ENCODE data around the gene PARVA.
"Not testable (repeated sequence)": the region's sequence is repeated elsewhere in the genome, so short reads cannot be mapped to it uniquely, and the experiment has no call there.

PARVA gene

DNA sequence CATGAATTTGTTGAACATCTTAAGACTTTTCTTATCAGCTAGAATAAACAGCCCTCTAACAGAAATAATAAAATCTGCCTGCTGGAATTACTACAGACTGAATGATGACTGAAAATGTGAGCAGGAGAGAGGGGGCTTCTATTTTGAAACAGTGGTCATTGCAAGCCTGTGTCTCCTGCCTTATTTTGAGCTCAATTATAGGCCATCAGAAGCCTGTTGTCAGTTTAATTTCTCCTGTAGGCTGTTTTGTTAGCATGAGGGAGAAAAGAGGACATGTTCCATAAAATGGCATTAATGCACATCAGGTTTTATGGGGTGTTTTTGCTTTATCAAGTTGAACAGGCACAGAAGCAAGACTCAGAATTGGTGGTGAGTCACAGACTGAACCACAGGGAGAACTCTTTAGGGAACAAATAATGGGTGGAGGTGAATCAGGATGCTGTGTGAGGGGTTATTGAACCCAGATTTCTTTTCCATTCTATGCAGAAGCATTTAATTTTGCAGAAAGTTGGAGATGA lies 129.1 kb downstream of the PARVA start:
- DNase-seq, result no peak

DNA sequence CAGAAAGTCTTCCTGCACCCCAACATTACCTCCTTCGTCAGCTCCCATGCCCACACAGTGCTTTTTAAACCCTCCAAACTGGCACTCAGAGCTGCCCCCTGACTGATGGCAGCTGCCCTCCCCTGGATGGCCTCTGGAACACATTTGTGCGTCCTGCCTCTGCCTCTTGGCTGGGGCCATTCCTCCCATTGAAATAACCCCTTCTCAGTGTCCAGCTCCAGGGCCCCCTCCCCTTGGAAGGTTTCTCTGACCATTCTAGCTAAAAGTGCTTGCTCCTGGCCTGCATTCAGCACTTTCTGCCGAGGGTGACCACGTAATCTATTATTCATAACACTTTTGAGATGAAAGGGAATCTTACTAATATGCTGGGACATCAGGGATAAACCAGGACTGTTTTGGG lies 130.0 kb downstream of the PARVA start:
- no peak for DNase-seq

DNA sequence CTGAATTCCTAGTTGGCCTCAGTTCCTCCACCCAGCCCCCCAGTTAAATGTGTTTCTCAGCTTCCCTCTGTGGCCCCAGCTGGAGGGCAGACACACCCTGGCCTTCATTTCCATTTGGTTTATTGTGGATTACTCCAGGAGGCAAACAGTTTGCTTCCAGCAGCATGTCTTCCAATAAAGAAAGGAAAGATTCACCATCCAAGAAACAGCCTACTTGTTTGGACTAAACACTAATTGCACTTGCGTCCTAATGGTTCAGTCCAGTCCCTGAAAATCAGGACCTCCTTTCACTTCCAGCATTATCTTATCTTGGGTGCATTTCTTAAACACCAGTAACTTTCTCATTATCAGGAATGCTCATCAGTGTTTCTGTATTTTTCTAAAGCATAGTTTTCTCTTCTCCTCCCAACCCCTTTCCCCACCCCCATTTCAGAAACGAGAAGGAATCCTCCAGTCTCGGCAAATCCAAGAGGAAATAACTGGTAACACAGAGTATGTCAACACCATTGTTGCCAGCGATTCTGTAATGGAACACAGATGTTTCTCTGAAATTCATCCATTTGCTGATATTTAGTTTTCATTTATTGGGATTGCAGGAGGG lies 130.9 kb downstream of the PARVA start:
- DNase-seq, result no peak

DNA sequence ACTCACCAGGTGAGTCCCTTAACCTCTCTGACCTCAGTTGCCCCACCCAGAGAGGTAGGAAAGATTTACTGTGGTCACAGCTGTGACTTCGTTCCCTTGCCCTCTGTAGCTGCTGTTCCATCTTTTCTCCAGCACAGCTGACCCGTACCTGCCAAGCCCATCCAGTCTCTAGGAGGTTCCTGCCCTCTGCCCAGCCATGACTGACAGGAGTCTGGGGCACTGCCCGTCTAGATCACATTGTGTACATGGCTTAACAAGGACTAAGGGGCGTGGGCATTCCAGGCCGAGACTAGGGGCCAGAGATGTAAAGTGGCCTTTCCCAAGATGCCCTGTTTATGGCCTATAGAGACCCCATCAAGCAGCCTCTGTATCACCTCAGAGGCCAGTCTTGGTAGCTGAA lies 132.0 kb downstream of the PARVA start:
- no peak for DNase-seq

DNA sequence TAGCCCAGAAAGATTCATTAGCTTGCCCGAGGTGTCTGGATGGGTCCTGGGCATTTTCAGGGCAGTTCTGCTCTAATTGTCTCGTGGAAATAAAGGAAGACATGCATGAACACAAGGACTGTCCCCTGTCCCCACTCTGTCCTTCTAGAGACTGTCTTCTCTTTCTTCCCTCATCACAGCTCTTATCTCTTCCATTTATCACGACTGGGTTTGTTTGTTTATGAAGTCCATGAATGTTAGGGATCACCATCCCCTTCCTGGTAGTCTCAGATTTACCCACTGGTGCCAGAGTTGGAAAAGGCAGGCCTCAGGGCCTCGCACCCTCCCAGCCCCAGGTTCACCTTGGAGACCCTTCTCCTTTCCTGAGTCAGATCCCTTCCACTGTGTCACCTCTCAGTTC lies 134.8 kb downstream of the PARVA start:
- DNase-seq, result no peak

DNA sequence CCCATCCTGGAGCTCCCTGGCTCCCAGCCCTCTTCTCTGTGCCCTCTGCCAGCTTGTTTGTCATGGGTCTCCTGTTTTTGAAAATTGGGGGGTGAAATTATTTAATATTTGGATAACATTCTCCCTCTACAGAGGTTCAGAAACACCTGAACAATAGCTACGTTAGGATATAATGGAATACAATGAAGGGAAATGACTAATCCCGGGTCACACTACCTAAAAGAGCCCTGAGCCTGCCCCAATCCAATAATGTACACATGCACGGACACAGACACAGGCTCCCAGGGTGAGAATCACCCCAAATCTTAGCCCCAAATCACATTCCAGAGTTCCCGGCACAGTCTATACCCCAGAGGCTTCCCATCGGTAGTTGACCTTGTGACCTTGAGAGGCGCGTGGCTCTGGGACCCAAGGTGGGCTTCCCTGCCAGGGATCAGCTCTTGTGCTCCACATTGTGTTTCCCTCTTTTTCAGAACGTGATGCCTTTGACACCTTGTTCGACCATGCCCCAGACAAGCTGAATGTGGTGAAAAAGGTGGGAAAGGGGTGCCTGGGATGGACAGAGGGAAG lies 135.5 kb downstream of the PARVA start:
- DNase-seq, result no peak

DNA sequence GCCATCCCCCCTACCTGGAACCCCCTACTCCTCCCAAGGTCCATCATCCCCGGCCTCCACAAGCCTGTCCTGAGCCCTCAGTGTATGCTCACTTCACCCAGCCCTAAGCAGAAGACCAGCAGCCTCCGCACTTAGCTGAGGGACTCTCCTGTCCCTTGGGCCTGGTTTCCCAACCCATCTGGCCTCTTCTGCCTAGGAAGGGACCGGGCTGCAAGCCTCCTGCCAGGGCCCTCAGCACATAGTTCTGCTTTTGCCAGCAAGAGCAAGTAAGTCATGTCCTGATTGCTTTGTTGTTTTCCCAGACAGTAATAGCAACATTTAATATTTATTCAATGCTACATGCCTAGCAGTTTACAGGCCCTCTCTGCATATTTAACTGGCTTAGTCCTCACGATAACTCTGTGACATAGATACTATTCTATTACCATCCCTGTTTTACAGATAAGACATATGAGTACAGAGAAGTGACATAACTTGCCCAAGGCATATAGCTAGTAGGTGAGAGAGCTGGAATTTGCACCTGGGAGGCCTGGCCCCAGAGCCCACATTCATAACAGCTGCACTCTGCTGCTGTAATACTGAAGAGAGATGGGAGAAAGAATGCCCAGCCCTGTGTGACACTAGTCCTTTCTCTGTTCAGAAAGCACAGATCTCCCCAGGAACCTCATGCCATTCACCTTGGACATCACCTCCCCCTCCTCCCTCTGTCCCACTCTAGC lies 139.2 kb downstream of the PARVA start:
- no peak for DNase-seq

DNA sequence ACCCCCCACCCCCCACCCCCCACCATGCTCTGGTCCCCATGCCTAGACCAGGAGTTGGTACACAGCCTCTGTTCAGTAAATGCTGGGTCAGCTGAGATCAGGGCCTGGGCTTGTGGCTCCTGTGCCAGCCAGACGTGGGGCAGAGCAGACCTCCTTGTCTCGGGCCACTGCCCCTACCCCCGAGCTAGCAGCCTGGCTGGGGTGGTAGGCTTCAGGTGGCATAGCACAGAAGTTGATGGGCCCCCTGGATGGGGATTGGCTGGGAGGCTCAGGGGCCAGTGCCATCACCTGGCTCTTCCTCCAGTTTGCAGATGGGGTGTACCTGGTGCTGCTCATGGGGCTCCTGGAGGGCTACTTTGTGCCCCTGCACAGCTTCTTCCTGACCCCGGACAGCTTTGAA lies 139.9 kb downstream of the PARVA start:
- DNase-seq, result no peak

DNA sequence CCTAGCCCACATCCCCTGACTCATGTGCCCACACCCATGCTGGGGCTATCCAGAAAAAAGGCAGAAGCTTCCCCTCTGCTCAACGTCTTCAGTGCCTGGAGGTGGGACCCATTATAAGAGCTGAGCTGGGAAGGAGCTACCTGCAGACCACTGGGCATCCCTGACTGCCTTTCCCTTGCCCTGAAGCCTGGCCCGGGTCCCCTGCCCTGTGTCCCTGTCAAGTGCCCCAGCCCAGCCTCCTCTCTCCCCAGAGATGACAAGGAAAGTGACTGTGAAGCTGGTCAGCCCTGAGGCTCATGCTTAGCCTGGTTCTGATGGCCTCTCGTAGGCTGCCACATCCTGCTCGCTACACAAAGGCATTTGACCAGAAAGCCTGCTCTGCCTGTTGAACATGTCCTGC lies 140.4 kb downstream of the PARVA start:
- DNase-seq, result no peak

DNA sequence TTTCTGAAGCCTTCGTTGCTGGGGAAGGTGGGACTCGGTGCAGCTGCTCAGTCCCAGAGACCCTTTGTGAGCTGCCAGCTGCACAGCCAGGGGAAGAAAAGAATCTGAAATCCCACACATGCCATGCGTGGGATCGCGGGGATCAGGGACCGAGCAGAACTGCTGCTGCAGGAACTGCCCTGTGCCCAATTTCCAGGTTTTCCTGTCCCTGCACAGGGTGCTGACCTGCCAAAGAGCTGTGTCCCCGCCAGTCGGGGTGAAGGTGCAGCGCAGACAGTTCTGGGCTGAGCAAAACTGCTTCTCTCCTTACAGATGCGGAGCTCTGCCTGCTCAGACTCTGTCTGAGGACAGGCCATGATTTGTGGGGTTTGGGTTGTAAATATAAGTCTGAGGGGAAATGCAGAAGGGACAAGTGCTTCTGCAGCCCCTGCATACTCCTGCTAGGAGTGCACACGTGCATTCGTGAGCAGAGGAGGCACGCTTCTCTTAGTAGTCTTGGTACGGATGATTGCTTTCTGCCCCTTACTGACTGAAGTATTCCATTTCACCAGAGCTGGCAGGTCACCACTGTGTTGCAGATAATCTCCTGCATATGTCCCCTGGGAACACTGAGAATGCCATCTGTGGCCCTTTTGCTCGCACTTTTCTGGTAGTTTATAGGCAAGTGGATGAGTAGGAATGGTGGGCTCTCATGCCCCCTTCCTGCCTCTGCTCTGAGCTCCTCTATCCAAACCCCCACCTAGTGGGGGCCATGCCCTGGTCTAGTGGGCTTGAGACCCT lies 141.4 kb downstream of the PARVA start:
- DNase-seq, result no peak

DNA sequence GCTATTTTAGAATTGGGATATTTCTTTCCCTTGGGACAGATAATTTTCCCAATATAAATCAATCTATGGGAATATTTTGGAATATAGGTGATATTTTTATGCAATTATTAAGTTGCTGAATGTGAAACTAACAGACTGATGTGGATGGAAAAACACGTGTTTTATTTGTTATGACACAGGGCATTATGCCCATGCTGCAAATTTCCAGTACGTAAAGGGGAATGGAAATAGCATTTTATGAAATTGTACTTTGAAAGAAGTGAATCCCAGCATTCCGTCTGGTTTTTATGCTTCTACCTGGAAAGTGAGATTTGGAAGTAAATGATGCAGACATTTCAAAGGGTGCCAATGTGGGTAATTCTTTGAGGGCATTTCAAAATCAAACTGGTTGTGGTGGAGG lies 142.7 kb downstream of the PARVA start:
- no peak for DNase-seq

DNA sequence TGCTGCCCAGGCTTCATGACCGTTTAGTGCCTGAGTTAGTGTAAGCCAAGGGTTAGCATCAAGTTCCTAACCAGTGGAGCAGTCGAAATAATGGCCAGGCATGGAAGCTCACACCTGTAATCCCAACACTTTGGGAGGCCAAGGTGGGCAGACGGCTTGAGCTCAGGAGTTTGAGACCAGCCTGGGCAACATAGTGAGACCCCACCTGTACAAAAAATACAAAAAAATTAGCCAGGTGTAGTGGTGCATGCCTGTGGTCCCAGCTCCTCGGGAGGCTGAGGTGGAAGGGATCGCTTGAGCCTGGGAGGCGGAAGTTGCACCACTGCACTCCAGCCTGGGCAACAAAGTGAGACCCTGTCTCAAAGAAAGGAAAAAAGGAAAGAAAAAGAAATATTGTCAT lies 143.2 kb downstream of the PARVA start:
- not testable (repeated sequence) for DNase-seq

DNA sequence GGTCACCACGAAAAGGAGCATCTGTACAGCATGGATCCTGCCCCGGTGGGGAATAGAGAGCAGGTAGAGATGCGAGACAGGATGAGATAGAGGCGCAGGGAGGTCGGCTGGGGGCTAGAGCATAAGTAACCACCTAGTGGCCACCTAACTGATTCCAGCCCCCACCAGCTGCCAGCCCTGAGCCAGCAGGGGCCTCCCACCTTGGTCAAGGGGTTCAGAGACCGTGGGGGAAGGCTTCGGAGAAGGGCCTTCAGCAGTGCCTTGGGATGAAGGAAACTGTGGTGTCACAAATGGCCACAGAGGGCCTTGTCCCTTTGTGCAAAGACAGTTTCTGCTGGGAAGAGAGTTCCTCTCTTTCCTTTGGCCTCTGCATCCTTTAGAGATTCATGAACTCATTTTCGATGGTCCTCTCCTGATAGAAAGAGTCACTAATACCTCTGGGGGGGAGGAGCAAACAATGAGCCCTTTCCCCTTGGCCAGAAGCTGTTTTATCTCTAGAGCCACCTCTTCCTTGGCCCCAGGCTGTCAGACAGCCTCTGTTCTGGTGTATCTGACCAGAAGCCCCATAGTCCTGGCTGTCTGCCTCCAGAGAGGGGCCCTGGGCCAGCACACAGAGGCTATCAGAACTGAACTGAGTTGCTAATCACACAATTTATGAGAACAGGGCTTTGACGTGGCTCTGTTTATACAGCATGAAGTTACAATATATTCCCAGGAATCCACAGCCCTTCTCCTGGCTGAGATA lies 146.0 kb downstream of the PARVA start:
- no peak for DNase-seq

DNA sequence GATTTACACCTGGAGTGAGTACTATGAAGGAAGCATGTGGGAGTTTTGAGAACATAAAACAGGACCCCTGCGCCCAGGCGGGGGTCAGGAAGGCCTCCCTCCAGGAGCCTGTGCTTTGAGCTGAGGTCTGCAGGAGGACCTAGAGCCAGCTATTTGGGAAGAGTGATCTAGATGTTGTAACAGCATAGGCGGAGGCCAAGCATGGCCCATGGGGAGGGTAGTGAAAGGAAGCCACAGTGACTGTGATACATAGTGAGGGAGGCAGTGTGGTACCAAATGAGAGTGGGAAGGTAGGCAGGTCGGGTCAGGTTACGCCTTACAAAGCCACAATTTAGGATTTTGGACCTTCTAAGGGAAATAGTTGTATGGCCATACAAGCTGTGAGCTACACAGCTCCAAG lies 147.5 kb downstream of the PARVA start:
- no peak for DNase-seq

DNA sequence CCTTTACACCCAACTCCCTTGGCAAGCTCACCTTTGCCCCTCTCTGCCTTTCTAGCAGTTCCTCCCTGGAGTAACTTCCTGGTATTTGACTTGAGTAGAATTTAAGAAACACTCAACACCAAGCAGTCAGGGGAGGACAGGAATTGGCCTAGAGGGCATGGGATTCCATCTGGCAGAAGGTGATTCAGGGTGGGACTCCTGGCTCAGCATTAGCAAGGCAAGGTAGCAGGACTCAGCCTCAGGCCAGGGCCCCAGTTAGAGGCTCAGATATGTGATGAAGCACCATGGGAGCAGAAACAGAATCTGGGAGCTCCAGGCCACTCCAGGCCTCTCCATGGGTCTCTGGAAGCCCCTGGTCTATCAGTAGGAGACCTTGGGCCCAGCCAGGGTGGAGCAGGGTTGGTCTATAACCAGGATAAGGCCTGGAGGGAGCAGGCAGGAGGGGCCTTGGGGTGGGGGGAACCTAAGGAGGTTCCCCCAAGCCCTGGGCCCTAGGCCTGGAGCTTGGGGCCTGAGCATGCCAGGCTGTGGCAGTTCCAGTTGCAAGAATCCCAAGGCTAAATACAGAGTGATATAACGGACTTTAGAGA lies 148.2 kb downstream of the PARVA start:
- no peak for DNase-seq

DNA sequence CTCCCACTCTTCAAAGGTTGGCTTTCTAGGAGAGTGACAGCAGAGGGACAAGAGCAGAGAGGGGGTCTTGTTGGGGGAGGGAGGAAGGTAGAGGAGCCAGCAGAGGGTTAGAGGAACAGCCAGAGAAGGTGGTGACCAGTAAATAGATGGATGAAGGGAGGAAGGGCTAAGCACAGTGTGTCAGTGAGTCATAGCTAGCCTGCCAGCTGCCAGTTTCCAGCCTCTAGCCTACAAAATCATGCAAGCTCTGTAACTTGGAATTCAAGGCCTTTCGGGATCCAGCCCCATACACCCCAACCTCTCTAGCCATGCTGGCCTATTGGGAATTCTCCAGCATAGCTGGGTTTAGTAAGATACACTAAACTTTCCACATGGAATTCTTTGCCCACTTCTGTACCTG lies 149.4 kb downstream of the PARVA start:
- no peak for DNase-seq

DNA sequence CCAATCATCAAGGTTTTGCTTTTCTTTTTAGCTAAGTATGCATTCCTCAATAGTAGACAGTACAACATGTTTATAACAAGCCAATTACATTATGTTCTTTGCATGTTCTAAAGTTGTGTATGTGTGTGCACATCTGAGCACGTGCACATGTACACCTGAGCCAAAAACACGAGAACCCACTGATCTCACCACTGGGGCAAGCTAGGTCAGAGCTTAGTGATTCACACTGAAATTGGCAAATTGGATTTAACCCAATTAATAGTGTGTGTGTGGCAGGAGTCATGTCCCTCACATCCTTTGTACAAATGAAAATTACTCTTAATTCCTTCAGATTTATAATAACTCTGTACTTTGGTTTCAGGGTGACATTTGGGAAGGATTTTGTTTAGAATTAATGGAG lies 151.1 kb downstream of the PARVA start:
- DNase-seq, result no peak

DNA sequence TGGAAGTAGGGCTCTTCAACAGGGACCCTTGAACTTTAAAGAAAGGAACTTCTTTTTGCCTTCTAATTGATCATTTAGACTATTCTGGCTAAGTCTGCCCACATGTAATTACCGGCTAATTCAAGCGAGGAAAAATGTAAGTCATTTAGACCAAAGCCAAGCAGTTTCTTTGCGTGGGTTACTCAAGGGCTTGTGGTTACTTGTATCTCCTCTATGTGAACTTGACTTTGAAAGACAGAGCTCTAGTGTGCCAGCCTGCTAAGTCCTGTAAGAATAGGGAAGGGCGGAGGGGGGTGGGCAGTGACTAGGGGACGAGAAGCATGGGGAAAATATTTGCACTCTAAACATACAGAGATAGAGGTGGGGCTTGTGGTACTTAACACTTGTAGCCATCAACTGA lies 151.7 kb downstream of the PARVA start:
- DNase-seq, result no peak

DNA sequence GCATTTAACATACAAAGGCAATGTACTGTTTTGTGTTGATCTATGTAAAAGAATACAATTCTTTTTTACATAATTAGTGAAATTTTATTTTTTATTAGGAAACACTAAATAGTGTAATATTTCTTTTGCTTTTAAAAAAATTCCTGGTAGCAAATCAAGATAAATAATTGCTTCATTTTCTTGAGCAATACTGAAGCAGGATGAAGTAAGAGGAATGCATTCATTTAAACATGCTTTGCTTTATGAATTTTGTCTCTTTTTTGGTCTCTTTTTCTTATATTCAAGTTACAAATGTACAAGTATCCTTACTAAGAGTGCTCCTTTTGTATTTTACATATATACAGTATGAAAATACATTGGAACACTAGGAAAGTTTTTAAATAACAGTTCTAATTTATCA lies 152.4 kb downstream of the PARVA start:
- DNase-seq, result no peak

DNA sequence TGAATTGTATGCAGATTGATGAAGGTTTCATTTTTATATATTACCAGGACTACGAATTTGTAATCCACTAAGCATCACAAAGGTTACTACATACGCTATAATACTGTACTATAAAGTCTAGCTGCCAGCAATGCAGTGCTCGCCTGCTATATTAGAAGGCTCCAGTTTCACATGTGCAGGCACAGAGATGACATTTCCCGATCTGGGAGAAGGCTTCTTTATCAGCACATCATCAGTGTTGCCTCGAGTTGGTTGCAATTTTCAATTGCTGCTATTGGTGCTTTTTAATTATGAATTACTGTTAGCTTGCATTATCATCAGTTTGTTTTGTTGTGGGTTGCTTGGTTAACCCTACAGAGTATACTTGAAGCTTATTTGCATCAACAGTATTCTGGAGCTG lies 153.6 kb downstream of the PARVA start:
- DNase-seq, result no peak

DNA sequence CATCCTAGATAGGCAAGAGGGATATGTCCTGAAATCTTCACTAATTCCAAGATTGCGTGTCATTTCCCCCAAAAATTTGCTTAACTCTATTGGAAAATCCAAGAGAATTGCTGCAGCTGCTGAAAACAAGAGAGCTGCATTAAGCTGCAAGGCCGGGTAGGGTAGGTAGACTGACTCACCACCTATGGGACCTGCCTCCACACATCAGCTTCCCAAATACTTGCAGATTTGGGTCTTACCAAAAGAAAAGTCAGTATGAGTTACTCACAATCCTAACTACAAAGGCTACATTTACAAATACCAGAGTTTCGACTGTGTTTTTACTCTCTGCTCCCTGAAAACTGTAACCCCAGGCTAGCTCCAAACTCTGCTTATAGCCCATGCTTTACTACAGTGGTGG lies 154.3 kb downstream of the PARVA start:
- no peak for DNase-seq

DNA sequence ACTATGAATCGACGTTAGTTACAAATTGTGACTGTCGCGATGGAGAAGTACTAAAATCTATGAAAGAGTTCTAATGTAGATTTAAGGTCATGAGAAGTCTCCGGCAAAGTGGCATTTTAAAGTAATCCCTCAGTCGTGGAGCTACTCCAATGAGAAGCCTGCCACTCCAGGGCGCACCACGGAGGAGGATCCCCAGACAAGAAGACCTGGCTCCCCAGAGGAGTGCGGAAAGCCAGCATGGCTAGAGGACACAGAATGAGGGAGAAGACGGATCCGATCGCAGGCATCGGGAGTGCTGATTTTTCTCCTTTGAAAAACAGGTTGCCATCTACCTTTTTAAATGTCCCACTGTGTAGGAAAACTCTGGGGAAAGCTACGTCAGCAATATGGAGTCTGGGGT lies 155.2 kb downstream of the PARVA start:
- DNase-seq, result no peak

DNA sequence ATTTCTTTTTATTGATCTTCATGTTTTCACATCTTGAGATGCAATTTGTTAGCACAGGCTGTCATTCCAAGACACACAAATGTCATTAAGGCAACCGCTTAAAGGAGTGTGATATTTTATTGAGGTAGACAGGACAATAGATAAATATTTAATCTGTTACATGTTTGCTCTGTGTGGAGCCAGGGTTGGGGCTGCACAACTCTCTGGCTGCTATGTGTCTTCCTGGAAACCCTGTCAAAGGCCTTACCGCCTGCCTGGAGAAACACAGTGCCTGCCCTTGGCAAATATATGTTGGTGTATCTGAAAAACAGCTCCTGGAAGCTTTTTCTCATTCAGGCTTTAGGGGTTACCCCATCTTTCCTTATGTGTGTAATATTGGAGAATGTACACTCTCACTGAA lies 157.2 kb downstream of the PARVA start:
- DNase-seq, result no peak
